Omental fat pad (tissue), 4 donors: ENCODE results near the gene RPTN. TPM values are rescaled to one million over a fixed set of nuclear protein-coding genes. Genes with fewer than 3 reads are reported as not detected.
A peak's percentile ranks its signal among the peaks of the same experiment; 100 is the strongest.

Experiments used
- ATAC-seq: fragments of 150-250 bp; one replicate; pipeline ENCODE4 v1.9.1; 2016; ENCODE audit warnings: mild to moderate bottlenecking, moderate library complexity; ENCODE audit not compliant: low FRiP score
- DNase-seq: peaks from one replicate; pipeline ENCODE4 v3.0.0-alpha.2; 2019; ENCODE audit warnings: low spot score
- total RNA-seq, 4 donors: library from RNA; depleted of rRNA; stranded (reverse); fragments of >200 nt; gene quantifications; one replicate each; pipeline ENCODE4 v1.1.0, GENCODE V29; 2016
- TF ChIP-seq, protein P1 (sequence below), 3 donors: fragments of 450-650 bp; IDR thresholded peaks; one replicate each; pipeline ENCODE4 v1.5.1; 2016 to 2017; ENCODE audit warnings: antibody characterized with exemption in 3 of 3, mild to moderate bottlenecking in 3 of 3, moderate library complexity in 2 of 3

Gene RPTN
- total RNA-seq, 4 donors from 2014 or later = not detected

DNA sequence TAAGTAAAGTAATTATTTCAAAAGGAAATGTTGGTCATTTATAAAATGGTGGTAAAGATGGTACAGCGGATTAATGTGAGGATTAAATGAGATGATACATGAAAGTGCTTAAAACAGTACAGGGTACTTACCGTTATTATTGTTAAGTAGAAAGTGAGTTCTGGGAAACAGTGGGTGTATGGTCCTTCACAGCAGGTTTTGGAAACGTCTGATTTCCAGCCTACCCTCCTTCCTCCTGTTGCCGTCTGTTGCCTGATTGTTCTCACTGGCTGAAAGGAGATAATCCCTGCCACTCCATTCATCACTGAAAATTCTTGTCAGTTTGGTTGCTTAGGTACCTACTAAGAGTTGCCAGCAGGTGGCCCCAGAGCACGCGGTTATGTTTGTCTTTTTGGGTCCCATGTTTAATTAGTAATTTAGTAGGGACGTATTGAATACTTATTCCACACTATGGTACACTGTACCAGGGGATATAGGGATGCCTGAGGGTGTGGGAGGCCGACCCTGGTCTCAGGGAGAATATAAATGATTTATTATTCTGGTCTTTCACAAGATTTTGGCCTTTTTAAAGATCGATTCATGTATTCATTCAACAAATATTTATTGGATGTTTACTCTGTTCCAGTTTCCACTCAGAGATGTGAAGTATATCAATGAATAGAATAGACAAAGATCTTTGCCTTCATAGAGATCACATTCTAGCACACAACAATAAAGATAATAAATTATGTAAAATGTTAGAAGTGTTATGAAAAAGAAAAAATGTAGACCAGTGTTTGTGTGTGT lies 30.8 kb upstream of the RPTN start:
- DNase-seq (peak; percentile 43), ATAC-seq (peak; percentile 63)
- TF ChIP-seq, protein P1, sequence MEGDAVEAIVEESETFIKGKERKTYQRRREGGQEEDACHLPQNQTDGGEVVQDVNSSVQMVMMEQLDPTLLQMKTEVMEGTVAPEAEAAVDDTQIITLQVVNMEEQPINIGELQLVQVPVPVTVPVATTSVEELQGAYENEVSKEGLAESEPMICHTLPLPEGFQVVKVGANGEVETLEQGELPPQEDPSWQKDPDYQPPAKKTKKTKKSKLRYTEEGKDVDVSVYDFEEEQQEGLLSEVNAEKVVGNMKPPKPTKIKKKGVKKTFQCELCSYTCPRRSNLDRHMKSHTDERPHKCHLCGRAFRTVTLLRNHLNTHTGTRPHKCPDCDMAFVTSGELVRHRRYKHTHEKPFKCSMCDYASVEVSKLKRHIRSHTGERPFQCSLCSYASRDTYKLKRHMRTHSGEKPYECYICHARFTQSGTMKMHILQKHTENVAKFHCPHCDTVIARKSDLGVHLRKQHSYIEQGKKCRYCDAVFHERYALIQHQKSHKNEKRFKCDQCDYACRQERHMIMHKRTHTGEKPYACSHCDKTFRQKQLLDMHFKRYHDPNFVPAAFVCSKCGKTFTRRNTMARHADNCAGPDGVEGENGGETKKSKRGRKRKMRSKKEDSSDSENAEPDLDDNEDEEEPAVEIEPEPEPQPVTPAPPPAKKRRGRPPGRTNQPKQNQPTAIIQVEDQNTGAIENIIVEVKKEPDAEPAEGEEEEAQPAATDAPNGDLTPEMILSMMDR (IDR thresholded peaks at IDR 0.05) = peak in 1 of 3 donors; percentile 20

DNA sequence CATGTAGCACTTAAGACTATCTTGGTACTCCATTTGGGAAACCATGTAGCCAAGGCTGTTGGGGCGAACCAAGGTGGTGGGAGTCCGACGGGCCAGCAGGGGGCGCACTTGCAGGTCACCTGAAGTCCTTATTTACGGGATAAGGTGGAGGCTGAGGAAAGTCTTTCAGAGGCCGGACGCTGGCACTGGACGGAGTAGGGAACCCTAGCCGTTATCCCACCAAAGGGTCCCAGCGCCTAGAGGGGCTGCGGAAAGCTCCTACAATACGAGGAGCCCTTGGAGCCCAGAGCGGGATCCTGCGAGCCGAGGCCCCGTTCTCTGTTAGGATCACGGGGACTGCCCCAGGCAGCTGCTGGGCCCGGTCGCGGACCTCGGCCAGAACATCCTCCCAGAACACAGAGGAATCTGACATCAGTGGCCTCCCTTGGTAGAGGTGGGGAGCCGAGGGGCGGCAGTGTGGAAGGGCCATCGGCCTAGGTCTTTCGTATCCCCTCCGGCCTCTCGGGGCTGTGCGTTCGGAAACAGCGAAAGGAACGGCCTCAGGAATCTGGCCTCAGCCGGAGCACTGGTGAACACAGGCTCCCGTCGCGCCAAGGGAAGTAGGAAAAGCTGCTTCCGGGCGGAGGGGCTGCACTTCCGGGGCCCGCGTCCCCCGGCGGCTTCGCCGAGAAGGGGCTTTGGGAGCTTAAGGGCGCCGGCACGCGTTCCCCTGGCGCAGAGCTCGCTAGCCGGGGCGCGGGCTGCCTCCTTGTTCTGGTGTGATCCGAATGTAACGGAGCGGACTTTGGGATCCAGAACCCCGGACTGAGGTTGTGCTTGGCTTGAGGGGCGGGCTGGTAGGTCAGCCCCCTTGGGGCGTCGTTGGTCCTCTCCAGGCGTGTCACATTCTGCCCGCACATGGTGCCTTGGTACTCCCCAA lies 29.9 kb upstream of the RPTN start:
- peak; percentile 62 for DNase-seq
- TF ChIP-seq, protein P1 (IDR thresholded peaks at IDR 0.05) = peak in 2 of 3 donors; percentile 12 to 84
- ATAC-seq = peak; percentile 44

DNA sequence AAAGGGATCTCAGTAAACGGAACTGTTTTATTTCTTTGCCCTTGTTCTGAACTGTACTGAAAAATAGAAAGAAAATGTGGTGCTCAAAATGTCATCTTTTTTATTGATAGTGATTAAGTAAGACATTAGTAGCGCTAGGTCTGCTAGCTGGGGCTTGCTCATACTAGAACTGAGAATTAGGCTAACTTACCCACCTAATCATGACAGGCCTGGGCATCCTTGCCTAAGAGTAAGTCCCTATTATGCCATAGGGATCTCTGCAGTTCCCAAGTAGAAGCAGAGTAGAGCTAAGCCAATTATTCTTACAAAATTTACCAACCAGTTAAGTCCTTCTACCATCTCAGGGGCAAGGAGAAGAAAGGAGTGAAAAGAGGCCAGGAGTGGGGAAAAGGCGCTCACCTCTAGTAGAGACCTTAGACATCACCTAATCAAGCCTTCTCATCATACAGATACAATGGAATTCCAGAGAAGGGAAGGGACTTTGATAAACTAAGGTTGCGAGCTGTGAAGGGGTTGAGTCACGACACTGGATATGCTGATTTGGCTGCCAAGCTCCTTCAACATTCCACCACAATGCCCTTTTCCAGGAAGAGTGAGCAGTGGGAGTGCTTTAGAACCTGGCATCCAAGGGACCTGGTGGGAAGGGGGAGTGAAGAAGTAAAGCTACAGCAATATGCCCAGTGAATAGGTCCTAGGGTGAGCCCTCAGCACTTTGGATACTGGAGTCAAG lies 27.7 kb upstream of the RPTN start:
- TF ChIP-seq, protein P1 (IDR thresholded peaks at IDR 0.05) = no peak
- DNase-seq (no peak), ATAC-seq (no peak)

DNA sequence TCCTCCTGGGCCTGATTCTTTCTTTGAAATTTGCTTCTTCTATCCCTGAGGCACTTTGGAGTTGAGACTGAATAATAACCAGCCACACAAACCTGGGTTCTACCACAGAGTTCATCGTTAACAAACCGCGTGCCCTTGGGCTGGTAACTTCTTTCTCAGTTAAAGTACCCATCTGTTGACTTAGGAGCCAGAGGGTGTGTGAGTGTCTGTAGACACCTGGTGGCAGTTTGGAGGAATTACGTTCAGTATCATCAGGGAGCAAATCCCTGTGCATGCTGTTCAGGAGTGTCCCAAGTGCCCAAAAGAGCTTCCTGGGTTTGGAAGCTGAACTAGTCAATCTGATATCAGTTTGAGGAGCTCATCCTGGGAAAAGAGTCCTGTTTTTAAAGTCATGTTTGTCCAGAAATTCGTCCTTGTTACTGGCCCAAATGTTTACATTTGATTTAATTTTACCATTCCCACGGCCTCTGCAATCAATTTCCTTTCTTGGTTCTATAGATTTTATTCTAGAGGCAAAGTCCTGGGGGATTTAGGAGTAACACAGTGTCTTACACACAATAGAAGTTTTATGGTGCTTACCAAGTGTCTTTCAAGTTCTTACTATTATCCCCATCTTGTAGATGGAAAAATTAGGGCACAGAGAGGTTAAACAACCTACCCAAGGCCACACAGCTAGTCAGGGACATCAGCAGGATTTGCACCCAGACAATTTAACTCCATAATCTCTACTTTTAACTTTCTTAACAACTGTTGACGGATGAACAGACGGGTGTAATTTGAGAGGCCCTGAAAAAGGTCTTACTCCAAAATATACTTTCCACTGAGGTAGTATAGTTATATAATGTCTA lies 26.7 kb upstream of the RPTN start:
- TF ChIP-seq, protein P1 (IDR thresholded peaks at IDR 0.05) = peak in 1 of 3 donors; percentile 58
- no peak for DNase-seq
- no peak for ATAC-seq

DNA sequence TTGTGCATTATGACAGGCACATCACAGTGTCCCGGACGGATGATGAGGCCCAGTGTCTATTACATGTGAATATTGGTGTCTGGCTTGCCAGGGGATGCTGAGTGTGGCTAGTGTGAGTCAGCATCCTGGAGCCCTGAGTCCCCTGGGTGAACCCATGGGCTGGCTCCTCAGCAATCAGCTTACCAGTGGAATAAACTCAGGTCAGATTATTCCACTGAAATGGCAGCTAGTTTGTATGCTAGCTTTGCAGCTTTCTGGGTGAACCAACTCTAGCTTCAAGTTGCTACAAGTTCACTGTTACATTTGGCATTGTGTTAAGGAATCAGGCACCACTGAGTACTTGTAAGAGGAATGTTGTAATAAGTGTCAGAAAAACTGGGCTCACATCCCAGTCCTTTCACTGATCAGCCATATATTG lies 23.9 kb upstream of the RPTN start:
- peak; percentile 62 for ATAC-seq
- DNase-seq = no peak
- TF ChIP-seq, protein P1 (IDR thresholded peaks at IDR 0.05) = no peak

DNA sequence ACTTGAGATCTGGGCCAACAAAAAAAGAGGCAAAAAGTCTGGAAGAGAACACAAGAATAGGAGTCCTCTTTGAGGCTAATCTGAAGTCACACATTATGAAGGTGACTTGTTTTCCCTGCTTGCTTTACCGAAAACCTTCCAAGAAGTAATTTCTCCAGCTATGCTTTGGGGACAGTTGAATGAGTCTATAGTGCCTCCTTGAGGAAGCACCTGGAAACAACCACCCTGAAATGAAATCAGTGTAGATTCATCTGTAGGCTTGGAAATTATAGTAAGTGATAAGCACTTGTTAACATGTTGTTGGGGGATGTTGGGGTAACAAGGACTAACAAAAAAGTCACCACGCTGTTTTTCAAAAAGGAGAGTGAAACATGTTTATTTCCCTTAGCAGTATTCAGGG lies 23.4 kb upstream of the RPTN start:
- no peak for ATAC-seq
- TF ChIP-seq, protein P1 (IDR thresholded peaks at IDR 0.05) = no peak
- DNase-seq = no peak
